ENCODE measurements around the gene RXRA.
A peak's percentile ranks its signal among the peaks of the same experiment; 100 is the strongest.
"Not testable (repeated sequence)": the region's sequence is repeated elsewhere in the genome, so short reads cannot be mapped to it uniquely, and the experiment has no call there.

The RXRA gene

DNA sequence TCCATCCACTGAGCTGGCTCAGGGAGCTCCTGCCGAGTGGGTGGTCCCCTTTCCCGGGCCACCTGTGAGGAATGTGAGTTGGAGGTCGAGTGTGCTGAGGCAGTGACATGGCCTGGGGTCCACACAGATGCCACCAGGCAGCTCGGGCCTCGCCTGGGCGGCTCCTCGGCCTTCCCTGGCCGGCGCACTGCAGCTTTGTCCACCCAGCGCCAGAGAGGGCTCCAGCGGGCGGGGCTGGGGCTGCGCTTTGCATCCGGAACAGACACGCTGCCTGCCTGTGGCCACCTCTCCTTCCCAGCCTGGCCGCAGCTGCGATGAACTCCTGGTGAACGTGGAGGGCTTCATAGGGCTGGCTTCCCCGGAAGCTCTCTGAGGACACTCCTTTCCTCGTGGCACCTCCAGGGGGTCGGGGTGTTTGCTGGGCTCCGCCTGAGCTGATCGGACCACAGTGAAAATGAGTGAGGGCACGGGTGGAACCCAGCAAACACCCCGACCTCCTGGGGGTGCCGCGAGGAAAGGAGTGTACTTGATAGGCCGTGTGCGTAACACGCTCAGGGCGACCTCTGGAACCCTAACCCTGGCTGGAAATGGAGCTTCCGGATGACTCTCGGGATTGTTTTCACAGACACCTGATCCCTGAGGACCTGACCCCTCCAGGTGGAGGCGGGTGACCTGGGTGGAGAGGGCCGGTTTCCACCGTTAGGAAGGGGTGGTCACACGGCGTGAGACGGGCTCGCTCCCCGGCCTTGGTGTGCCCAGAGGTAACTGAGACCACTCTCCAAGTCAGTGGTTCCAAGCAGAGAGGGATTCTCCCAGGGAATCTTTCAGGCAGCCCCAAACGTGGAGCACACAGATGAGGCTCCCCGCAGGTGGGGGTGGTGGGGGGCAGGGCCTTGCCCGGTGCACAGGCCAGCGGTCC, 31.8 kb upstream of the RXRA start:
- no peak for DNase-seq

DNA sequence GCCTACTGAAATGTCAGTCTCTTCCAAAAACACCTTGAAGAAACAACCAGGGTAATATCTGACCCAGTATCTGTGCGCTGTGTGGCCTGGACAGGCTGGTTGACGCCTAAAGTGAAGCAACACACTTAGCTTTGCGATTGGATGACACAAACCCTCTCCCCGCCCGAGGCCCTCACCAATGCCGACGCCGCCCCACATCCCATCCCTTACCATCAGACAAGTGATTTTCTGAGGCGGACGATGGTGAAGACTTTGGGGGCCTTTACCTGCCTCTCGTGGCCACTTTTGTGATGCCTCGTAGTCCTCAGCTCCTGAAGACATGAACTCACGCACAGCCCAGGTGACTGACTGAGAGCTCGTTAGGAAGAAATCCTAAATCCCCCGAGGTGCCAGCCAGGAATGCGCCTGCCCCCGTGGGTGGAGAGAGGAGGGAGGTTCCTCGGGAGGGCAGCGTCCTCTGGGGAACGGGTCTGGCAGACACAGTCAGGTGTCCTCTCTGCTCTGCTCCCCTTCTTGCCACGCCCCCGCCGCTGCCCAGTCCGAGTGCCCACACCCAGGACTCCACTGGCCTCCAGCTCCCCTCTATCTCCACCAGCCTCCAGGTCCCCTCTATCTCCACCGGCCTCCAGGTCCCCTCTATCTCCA, 31.0 kb upstream of the RXRA start:
- DNase-seq = no peak

DNA sequence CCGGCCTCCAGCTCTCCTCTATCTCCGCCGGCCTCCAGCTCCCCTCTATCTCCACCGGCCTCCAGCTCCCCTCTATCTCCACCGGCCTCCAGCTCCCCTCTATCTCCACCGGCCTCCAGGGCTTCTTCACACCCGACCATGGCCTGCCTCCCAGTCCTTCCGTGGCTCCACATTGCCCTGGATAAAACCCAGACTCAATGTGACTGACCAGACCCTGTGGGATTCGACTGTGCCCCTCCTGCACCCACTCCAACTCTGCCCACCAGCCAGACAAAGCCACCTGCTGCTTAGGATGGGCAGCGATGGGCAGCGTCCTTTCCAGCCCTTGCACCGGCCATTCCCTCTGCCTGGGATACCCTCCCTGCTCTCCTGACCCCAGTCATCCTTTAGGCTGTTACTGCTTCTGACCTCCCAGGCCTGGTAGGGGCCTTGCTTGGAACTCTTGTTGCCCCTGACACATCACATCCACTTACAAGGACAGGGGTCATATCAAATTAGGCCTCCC, 30.5 kb upstream of the RXRA start:
- DNase-seq = no peak

DNA sequence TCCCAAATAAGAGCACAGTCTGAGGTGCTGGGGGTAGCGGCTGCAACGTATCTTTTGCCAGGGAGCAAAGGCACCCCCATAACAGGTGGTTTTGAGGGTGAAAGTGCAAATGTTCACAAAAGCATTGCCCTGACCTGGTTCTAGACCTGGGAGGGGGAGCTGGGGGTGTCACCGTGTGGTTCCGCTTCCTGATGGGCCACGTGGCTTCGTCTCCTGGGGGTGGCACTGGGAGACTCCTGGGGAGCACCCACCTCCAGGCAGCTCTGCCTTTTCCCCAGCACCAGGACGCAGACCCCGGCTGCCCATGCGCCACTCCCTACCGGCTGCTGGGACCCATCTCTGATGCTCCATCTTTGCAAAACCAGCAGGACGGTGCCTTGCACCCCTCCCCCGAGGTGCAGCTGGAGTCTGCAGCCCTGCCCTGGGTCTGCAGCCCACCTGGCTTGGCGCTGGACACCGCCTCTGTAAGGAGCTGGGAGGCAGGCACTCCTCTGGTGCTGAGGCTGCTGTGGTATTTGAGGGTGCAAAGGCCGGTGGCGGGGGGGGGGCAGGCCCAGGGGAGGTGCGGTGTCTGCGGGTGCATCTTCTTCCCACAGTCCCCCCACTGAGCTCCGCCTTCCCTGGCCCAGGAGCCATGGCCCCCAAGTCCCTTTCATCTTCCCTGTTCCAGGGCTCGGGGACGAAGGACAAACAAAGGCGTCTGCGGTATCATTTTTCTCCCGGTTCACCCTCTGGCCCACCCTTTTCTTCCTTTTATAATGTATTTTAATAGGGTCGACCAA, 29.8 kb upstream of the RXRA start:
- DNase-seq = no peak

DNA sequence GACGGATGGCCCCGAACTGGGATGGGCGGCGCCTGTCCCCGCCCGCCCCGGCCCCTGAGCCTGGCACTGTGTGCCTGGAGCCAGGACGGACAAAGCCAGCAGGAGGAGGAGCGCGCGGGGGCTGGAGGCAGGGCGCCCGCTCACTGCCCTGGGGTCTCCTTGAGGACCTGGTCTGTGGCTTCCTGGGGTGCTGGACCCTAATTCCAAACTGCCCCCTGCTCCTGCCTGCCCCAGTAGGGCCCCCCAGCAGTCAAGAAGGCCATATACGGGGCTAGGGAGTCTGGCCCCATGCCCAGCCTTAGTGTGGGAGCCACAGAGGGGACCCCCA, 29.2 kb upstream of the RXRA start:
- DNase-seq = no peak

DNA sequence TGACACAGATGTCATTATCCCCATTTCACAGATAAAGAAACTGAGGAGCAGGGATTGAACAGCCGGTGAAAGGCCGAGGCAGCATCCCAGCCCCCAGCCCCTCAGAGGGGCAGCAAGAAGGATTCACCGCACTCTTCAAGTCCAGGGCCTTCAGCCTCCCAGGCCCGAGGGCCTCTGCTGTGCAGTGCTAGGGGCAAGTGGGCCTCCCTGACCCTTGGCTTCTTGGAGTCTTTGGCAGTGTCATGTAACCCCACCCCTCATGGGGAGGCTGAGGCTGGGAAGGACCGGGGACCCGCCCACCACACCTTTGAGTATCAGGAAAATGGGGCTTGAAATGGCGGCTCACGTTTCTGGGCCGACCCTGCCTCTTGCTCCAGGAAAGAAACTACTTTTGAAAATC, 28.7 kb upstream of the RXRA start:
- no peak for DNase-seq

DNA sequence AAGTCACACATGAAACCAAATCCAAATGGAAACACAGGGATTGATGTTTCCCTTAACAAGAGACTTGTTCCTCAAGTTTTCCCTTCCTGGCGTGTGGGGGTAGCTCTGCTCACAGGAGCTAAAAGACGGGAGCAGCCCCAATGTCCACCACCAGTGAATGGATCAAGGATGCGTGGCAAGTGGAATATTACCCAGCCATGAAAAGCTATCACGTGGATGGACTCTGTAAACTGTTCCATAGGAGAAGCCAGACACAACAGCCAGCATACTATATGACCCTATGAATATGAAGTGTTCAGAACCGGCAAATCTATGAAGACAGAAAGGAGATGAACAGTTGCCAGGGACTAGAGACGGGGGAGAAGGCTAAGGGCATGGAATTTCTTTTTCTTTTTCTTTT, 28.3 kb upstream of the RXRA start:
- DNase-seq = no peak

DNA sequence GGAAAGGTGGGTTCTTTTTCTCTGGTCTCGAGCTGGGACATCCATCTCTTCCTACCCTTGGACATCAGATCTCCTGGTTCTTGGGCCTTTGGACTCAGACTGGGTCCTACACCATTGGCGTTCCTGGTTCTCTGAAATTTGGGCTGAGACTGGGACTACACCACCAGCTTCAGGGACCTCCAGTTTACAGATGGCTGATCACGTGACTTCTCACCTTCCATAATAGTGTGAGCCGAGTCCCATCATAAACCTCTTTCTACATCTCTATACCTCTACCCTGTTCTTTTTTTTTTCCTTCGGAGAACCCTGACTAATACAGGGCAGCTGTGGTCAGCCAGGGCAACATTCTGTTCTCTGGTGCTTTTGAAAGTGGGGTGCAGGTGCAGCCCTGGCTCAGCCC, 27.2 kb upstream of the RXRA start:
- no peak for DNase-seq

DNA sequence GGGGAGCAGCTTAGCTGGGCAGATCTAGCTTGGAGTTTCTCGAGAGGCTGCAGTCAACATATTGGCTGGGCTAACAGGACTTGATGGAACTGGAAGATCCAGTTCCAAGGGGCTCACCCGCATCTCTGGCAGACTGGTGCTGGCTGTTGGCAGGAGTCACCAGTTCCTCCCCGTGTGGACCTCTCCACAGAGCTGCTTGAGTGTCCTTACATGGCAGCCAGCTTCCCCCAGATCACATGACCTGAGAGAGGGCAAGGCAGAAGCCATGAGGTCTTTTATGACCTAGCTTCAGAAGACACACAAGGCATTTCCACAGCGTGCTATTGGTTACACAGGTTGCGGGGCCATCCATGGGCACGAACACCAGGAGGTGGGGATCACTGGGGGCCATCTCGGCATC, 26.4 kb upstream of the RXRA start:
- DNase-seq = no peak

DNA sequence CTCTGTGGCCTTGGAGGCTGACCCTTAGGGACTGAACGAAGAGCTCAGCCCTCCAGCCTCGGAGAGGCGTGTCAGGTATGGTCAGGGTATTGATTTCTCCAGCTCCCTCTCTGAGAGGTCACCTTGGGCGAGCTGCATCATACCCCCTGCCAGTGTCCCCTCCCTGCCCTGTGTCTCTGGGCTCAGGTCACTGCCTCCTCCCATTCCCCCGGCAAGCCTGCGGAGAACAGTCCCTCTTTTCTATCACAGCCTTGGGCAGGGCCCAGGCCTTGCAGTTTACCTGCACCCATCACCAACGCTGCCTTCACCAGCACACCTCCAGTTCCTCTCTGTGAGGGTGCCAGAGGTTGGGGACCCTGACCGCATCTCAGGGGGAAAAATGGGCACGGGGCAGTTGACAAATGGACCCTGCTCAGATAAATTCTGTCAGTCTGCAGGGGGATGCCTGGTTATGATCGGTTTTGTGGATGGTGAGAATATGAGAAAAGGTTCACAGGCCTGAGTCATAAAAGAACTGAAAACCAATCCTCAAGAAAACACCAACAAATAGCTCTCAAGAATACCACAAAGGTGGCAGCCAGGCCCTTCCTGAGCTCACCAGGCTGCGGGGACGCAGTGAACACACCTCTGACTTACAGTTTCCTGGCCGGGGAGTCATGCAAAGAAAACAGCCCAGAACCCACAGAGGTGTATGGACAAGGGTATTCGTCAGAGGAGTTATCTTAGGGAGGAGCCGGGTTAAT, 24.7 kb upstream of the RXRA start:
- no peak for DNase-seq

DNA sequence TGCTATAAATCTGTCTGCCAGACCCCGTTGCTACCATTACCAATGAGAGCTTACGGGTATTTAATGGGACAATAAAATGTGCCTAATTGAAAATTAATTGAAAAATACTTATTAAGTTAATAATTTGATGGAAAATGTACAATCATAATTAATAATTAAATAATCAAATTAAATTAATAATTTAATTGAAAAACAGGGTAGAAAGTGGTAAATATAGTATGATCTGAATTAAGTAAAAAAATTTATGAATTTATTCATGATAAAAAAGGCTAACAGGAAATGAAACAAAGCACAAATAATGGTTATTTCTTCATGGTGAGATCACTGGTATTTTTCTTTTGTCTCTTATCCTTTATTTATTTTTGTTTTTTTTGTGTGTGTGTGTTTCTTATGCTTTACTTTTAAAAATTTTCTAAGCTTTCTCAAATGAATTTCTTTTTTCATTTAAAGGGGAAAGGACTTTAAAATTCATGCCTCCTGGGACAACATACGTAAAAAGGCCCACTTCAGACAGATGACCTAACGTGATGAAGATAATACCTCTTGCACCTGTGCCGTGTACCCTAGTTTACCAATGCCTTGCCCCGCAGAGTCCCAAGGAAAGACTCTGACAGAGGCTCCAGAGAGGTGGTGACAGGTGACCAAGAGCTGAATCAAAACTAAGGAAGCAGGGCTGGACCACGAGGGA, 24.0 kb upstream of the RXRA start:
- no peak for DNase-seq

DNA sequence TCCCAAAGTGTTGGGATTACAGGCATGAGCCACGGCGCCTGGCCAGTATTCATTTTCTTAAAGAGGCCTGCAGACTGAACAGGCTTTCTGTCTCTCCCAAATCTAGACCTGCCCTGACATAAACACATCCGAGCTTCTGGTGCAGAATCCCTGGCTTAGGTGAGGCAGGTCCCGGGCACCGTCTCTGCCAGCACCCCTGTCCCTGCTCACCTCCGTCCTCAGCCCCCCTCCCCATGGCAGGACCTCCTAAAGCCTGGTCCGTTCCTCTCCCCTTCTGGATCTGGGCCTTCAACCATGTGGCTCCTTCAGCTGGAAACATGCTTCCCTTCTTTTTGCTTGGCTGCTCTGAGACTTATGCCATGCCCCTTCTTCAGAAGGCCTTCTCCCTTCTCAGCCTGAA, 22.7 kb upstream of the RXRA start:
- no peak for DNase-seq

DNA sequence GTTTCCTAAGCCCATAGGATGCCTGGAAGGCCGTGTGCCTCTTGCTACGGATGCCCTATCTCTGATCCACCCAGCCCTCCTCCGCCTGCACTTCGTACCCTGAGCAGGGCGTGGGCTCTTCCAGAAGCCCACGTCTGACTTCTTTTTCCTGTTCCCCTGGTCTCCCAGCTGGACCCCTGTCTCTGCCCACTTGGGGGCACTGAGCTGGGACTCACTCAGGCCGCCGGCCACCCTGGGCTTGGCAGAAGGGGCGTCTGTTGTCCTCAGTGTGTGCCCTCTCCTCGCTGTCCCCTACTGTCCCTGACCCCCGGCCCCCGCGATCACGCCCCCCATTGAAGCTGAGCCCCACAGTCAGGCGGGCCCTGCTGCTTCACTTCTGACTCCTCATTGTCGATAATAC, 22.0 kb upstream of the RXRA start:
- DNase-seq = no peak

DNA sequence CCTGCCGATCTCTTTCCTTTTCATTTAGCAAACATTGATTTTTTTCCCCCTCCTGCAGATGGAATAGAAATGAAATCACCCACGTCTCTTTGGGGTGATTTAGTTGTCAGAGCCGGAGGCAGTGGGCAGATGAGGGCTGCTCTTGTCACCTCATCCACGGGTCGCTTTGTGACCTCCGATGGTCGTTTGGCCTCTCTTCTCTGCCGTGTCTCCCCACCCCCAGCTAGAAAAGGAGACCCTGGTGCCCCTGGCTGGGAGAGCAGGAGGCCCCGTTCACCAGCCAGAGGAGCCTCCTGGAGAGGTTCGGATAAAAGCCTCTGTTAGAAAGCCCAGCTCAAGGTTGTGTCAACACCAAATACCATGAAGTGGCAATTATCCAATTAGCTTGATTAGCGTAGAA, 21.6 kb upstream of the RXRA start:
- DNase-seq = peak; percentile 82

DNA sequence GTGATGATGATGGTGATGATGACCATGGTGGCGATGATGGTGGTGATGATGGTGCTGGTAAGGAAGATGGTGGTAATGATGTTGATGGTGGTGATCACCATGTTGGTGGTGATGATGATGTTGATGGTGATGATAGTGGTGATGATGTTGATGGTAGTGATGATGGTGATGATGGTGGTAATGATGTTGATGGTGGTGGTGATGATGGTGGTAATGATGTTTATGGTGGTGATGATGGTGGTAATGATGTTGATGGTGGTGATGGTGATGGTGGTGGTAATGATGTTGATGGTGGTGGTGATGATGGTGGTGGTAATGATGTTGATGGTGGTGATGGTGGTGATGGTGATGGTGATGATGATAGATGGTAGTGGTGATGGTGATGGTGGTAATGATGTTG, 20.7 kb upstream of the RXRA start:
- DNase-seq = no peak

DNA sequence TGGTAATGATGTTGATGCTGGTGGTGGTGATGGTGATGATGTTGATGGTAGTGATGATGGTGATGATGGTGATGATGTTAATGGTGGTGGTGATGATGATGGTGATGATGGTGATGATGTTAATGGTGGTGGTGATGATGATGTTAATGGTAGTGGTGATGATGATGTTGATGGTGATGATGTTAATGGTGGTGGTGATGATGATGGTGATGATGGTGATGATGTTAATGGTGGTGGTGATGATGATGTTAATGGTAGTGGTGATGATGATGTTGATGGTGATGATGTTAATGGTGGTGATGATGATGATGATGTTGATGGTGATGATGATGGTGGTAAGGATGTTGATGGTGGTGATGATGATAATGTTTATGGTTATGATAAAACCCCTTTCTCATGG, 20.2 kb upstream of the RXRA start:
- DNase-seq = not testable (repeated sequence)

DNA sequence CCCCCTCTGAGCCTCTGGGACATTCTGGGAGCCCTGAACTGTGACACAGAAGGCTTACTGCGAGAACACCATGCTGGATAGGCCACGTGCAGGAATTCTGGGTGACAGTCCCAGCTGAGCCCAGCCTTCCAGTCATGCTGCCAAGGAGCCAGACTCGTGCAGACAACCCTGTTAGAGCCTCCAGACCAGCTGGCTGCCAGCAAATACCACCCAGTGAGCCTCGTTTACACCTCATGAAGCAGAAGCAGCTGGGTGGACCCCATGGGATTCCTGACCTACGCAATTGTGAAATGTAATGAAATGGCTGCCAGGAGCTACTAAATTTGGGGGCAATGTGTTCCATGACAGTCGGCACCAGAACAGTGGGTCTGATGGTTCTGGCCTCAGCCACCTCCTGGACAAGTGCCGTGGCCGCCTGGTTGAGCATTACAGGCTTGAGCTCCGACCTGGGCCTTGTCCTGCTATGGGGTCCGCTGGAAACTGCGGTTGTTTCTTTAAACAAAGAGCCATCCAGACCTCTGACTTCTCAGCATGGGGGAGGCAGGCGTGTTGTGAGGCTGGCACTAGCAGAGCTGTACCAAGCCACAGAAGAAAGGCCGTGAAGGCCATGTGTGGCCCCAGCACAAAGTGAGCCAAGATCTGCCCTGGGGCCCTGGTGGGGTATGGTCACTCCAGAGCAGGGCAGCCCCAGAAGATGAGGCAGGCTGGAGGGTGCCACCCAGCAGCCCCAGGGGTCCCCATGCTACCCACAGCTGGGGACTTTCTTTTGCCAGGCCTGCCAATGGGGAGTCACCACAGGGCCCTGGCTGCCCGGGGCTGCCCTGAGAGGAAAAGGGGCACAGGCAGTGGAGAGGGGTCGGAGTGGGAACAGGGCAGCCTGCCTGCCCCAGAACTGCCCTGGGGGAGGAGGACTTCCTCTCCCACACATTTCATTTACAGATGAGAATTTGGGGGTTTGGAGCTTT, 19.3 kb upstream of the RXRA start:
- no peak for DNase-seq

DNA sequence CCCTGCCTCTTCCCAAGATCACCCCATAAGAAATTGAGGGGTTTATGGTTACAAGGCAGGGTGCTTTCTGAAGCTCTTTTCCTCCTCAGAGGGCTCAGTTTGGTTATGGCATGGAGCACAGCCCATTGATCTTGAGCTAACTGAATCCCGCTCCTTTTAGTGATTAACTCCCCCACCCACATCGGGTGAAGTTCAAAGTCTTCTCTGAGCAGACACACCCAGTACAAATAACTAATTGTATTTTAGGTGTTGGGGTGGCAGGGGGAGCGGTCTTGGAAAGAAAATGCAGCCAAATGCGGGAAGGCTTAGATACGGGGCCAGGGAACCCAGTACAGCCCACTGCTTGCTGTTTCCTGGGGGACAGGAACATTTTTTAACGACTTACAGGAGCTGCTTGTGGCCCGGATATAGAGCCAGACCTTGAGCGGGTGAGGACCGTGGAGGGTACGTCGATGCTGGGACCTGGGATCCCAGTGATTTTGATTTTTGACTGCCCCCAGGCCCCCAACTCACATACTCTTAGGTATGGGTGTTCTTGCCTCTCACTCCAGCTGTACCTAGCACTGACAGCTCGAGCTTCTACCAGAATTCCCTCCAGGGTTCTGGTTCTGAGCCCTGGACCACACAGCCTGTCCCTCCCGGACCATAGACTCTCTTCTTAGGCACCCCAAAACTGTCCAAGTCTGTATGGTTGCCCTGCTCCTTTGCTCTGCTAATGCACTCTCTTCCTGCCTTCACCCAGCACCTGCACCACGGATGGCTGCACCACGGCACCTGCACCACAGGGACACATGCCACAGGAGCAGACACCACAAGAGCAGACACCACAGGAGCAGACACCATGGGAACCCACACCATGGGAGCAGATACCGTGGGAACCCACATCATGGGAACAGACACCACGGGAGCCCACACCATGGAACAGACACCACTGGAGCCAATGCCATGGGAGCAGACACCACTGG, 18.3 kb upstream of the RXRA start:
- no peak for DNase-seq

DNA sequence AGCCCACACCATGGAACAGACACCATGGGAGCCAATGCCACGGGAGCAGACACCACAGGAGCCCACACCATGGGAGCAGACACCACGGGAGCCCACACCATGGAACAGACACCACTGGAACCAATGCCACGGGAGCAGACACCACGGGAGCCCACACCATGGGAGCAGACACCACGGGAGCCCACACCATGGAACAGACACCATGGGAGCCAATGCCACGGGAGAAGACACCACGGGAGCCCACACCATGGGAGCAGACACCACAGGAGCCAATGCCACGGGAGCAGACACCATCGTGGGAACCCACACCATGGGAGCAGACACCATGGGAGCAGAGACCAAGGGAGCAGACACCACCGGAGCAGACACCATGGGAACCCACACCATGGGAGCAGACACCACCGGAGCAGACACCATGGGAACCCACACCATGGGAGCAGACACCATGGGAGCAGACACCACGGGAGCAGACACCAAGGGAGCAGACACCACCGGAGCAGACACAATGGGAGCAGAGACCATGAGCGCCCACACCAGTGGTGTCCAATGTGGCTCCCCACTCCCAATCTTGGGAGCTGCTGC, 17.5 kb upstream of the RXRA start:
- DNase-seq = not testable (repeated sequence)

DNA sequence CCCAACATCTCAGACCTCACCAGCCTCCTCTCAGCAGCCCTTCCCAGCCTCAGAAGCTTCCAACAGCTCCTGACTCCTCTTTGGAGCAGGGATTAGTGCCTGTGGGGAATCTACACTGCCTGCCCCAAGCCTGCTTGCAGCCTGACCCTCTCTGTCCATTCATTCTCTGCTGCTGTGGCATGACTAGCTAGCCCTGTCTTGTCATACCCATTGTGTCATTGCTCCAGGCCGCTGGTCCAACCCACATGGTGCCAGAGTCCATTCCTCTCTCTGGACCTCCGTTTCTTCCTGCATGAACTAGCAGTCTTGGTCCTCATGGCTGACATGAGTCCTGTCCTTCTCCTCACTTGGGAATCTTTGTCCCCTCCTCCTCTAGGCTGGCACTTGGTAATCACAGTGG, 12.8 kb upstream of the RXRA start:
- no peak for DNase-seq

All from NCI-H524 treated with DMSO at 0.1 percent for 48 hours (cell line).